CD4-positive, alpha-beta T cell treated with Interleukin-6 for 4 hours (primary cell): ENCODE results near the gene SUN3.

Experiments used
- DNase-seq: peaks from one replicate; pipeline ENCODE4 v3.0.0-alpha.2; 2020; ENCODE audit warnings: mixed read lengths

Gene SUN3

GRCh38 chr7:47973739-47974138 lies 55.2 kb downstream of the SUN3 start:
- DNase-seq, result no peak

- no peak for DNase-seq
These were observed 58.1 kb downstream of the SUN3 start for GRCh38 chr7:47970761-47971160.

- peak; percentile 57 for DNase-seq
These were observed 59.8 kb downstream of the SUN3 start for GRCh38 chr7:47968847-47969774.

GRCh38 chr7:47967708-47968107 lies 61.2 kb downstream of the SUN3 start:
- DNase-seq, result no peak

GRCh38 chr7:47967123-47967522 lies 61.8 kb downstream of the SUN3 start:
- DNase-seq, result no peak

GRCh38 chr7:47965456-47965855 lies 63.5 kb downstream of the SUN3 start:
- DNase-seq, result no peak

- DNase-seq, result no peak
These were observed 66.6 kb downstream of the SUN3 start for GRCh38 chr7:47962262-47962661.

GRCh38 chr7:47957156-47957555 lies 71.8 kb downstream of the SUN3 start:
- DNase-seq, result no peak

- DNase-seq, result no peak
These were observed 72.7 kb downstream of the SUN3 start for GRCh38 chr7:47956220-47956619.

- DNase-seq, result no peak
These were observed 74.5 kb downstream of the SUN3 start for GRCh38 chr7:47954231-47954911.

GRCh38 chr7:47953822-47954221 lies 75.1 kb downstream of the SUN3 start:
- DNase-seq, result no peak

- DNase-seq, result no peak
These were observed 76.7 kb downstream of the SUN3 start for GRCh38 chr7:47952224-47952623.

- no peak for DNase-seq
These were observed 77.5 kb downstream of the SUN3 start for GRCh38 chr7:47951374-47951773.

- DNase-seq, result no peak
These were observed 78.2 kb downstream of the SUN3 start for GRCh38 chr7:47950714-47951113.

GRCh38 chr7:47949703-47950102 lies 79.2 kb downstream of the SUN3 start:
- no peak for DNase-seq

GRCh38 chr7:47948141-47948790 lies 80.6 kb downstream of the SUN3 start, which contains the start of gene PKD1L1:
Gene PKD1L1, minus strand, starts transcription at chr7:47948466. Its CDS starts 26 bp downstream, at chr7:47948440.
- DNase-seq, result no peak

- no peak for DNase-seq
These were observed 81.6 kb downstream of the SUN3 start for GRCh38 chr7:47947355-47947749.

- no peak for DNase-seq
These were observed 82.1 kb downstream of the SUN3 start for GRCh38 chr7:47946581-47947354.

- DNase-seq, result peak; percentile 81
These were observed 83.5 kb downstream of the SUN3 start for GRCh38 chr7:47945261-47946015.

GRCh38 chr7:47944536-47945260 lies 84.2 kb downstream of the SUN3 start:
- DNase-seq, result no peak
